Brain microvascular endothelial cell (primary cell): ENCODE measurements around the gene TSC22D1.

Experiments used
- DNase-seq: peaks from one replicate; pipeline ENCODE4 v3.0.0-alpha.2; 2020
- H3K27ac ChIP-seq: fragments of 250-450 bp; sonication (Bioruptor Pico); 2 replicates; pipeline ENCODE4 v1.5.1; 2020; ENCODE audit warnings: mild to moderate bottlenecking, moderate library complexity
- H3K27me3 ChIP-seq: fragments of 250-450 bp; sonication (Bioruptor Pico); replicated peaks from 2 replicates; pipeline ENCODE4 v1.5.1; 2020; ENCODE audit warnings: mild to moderate bottlenecking
- H3K36me3 ChIP-seq: fragments of 250-450 bp; sonication (Bioruptor Pico); replicated peaks from 2 replicates; pipeline ENCODE4 v1.5.1; 2020; ENCODE audit warnings: mild to moderate bottlenecking
- H3K4me3 ChIP-seq: 2 replicates; pipeline ENCODE4 v1.5.1; 2011; ENCODE audit warnings: low read depth, mild to moderate bottlenecking, control low read depth, low read length, moderate library complexity
- in situ Hi-C: cut with HindIII; loops from 2 replicates; pipeline ENCODE4 v1.10.0; 2017; ENCODE audit warnings: low sequenced_read_pairs, low pct_ligation_motif_present
- TF ChIP-seq, protein P1 (sequence below): IDR thresholded peaks from 2 replicates; pipeline ENCODE4 v1.5.1; 2011; ENCODE audit warnings: low read depth, mild to moderate bottlenecking, moderate library complexity, low read length, control low read depth, inconsistent platforms; ENCODE audit errors: missing control alignments

TSC22D1 gene

DNA sequence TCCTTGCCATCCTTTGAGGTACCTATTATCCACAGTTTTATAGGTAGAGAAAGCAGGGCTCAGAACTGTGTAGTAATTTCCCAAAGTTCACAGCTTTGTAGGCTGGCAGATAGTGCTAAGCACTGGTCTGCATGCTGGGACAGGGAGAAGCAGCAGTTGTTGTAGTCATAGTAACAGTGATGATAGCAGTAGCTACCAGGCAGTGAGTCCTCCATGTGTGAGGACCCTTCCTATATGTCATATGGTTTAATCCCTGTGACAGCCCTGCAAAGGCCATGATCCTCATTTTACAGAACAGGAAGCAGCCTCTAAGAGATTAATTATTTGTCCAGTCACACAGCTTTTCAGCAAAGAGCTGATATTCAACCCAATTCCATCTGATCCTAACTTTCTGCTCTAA is 181.5 kb downstream of the TSC22D1 start:
- TF ChIP-seq, protein P1, sequence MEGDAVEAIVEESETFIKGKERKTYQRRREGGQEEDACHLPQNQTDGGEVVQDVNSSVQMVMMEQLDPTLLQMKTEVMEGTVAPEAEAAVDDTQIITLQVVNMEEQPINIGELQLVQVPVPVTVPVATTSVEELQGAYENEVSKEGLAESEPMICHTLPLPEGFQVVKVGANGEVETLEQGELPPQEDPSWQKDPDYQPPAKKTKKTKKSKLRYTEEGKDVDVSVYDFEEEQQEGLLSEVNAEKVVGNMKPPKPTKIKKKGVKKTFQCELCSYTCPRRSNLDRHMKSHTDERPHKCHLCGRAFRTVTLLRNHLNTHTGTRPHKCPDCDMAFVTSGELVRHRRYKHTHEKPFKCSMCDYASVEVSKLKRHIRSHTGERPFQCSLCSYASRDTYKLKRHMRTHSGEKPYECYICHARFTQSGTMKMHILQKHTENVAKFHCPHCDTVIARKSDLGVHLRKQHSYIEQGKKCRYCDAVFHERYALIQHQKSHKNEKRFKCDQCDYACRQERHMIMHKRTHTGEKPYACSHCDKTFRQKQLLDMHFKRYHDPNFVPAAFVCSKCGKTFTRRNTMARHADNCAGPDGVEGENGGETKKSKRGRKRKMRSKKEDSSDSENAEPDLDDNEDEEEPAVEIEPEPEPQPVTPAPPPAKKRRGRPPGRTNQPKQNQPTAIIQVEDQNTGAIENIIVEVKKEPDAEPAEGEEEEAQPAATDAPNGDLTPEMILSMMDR: no peak
- Histone ChIP-seq H3K4me3 (no peak overlapping the region), H3K27me3 (no peaks in the 10 kb centered on the region), H3K36me3 (no peaks in the 10 kb centered on the region), H3K27ac (no peak overlapping the region)
- DNase-seq: no peak
- in situ Hi-C loops: no loop called here

- no peaks in the 10 kb centered on the region for H3K27me3 ChIP-seq
- in situ Hi-C loops: no loop called here
- H3K27ac ChIP-seq: no peak overlapping the region
- H3K36me3 ChIP-seq: no peaks in the 10 kb centered on the region
- no peak for DNase-seq
- TF ChIP-seq, protein P1: no peak
- no peak overlapping the region for H3K4me3 ChIP-seq
These were observed 182.7 kb downstream of the TSC22D1 start for GRCh38 chr13:44393391-44393790.

DNA sequence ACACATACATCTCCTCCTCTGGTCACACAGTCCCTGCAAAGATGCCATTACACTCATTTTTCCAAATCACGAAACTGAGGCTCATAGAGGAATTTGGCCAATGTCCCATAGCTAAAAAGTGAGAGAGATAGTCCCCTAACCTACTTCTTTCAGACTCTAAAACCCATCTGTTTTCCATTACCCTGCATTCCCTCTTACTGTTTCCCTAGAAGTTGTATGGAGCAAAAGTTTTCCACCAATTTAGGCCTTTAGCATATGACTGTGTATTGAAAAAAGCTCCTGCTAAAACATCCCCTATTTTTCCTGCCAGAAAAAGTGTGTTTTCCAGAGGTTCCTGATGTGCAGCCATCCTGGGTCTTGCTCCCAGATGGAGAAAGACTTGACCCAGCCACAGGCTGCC is 186.3 kb downstream of the TSC22D1 start:
- in situ Hi-C loops: no loop called here
- H3K27ac ChIP-seq: no peak overlapping the region
- no peak for DNase-seq

GRCh38 chr13:44389060-44389666 is 187.0 kb downstream of the TSC22D1 start:
- H3K4me3 ChIP-seq: no peak overlapping the region
- no peaks in the 10 kb centered on the region for H3K27me3 ChIP-seq
- H3K36me3 ChIP-seq: no peaks in the 10 kb centered on the region
- no peak overlapping the region for H3K27ac ChIP-seq
- DNase-seq: no peak
- TF ChIP-seq, protein P1: no peak
- in situ Hi-C loops: no loop called here

More for the DNA sequence above, 186.3 kb downstream of the TSC22D1 start:
- TF ChIP-seq, protein P1: no peak
- Histone ChIP-seq H3K27me3 (no peaks in the 10 kb centered on the region), H3K4me3 (no peak overlapping the region), H3K36me3 (no peaks in the 10 kb centered on the region)

- Histone ChIP-seq H3K27ac (no peak overlapping the region), H3K36me3 (no peaks in the 10 kb centered on the region), H3K4me3 (no peak overlapping the region), H3K27me3 (no peaks in the 10 kb centered on the region)
- in situ Hi-C loops: no loop called here
- no peak for DNase-seq
- TF ChIP-seq, protein P1: no peak
These were observed 187.6 kb downstream of the TSC22D1 start for GRCh38 chr13:44388427-44389059.
